ENCODE results near the gene MRPL10. TPM values are rescaled to one million over a fixed set of nuclear protein-coding genes. Genes with fewer than 3 reads are reported as not detected.

MRPL10 gene
- total and polyA plus RNA-seq, 8 donors = 7.8 to 85.2 (median 31.4) TPM

DNA sequence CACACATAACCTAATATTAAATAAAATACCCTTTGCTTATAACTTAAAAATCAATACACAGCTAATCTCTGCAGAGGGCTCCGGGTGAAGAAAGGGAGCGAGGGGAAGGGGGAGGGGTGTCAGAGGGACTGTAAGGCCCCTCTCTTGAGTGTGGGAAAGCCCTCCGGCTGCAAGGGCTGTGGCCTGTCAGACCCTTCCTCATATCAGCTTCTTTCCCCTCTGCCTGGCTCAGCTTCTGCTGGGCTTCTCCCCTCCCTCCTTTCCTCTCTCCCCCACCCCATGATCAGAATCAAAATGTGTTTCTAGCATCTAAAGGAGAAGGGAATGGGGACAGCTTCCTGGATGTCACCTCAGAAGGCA lies 14.4 kb upstream of the MRPL10 start:
- 73 to 79% (median 78%) methylated on average over 3 of the region's 3 CpGs for WGBS, 5 donors

DNA sequence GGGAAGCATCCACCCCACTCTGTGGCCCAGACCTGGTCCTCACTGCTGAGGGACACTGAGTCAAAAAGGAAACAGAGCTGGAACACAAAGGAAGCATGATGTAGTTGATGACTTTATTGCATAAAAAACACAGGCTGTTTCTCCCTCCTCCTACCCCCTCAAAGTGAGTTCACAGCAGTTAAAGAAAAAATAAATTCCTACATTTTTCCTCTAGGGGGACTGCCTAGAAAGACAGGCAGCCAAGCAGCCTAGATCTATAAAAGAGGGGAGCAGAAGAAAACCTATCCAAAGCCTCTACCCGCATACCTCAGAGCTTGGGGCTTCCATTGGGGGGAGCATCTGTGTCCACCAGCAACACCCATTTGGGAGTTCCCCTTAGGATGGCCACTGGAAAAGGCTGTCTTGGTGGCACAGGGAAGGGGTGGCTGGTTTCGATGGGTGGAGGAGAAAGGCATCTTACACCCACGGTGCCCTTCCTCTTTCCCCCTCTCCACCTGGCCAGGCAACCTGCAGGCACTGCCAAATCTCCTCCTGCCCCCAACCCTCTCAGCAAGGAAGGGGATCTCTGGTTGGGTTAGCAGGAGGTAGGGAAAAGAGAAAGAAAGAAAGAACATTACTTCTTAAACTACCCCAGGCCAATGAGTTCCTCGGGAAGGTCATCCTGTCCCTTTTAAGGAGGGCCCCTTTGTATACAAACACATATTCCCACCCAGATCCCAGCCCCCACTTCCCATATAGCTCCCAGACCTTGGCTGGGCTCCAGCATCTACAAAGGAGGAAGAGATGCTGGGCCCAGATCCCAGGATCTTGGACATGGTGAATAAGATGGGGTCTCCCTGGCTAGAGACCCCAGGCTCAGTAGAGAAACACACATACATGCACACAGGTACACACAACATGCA lies 13.7 kb upstream of the MRPL10 start:
- Histone ChIP-seq H3K9me3 (no peaks in the 10 kb centered on the region), H3K4me1 (peaks cover 24 to 47% (median 42%) of the 10 kb centered on the region in 4 donors), H3K36me3 (no peaks in the 10 kb centered on the region), H3K4me3 (no peak overlapping the region), H3K27ac (no peak overlapping the region), H3K27me3 (peaks cover 16 to 58% (median 51%) of the 10 kb centered on the region in 3 donors)
- DNase-seq = peak in 1 of 2 donors; percentile 35
- intact Hi-C loops (cut with DNase I; ENCODE audit: low total_unique reads) = loop anchor here (5.0 kb wide), 1 partner anchor 37 kb away; no protein-coding TSS in a partner anchor
- 55 to 72% (median 67%) methylated on average over 4 of the region's 4 CpGs for WGBS, 5 donors
- TF ChIP-seq, protein P1, sequence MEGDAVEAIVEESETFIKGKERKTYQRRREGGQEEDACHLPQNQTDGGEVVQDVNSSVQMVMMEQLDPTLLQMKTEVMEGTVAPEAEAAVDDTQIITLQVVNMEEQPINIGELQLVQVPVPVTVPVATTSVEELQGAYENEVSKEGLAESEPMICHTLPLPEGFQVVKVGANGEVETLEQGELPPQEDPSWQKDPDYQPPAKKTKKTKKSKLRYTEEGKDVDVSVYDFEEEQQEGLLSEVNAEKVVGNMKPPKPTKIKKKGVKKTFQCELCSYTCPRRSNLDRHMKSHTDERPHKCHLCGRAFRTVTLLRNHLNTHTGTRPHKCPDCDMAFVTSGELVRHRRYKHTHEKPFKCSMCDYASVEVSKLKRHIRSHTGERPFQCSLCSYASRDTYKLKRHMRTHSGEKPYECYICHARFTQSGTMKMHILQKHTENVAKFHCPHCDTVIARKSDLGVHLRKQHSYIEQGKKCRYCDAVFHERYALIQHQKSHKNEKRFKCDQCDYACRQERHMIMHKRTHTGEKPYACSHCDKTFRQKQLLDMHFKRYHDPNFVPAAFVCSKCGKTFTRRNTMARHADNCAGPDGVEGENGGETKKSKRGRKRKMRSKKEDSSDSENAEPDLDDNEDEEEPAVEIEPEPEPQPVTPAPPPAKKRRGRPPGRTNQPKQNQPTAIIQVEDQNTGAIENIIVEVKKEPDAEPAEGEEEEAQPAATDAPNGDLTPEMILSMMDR (IDR thresholded peaks at IDR 0.05) = no peak
- TF ChIP-seq POLR2A (IDR thresholded peaks at IDR 0.05) = no peak
- TF ChIP-seq POLR2AphosphoS5 (IDR thresholded peaks at IDR 0.05) = no peak
- no peak for TF ChIP-seq EP300 (IDR thresholded peaks at IDR 0.05)

More for the DNA sequence above, 14.4 kb upstream of the MRPL10 start:
- H3K27ac ChIP-seq = no peak overlapping the region
- H3K4me1 ChIP-seq = peaks cover 23 to 47% (median 41%) of the 10 kb centered on the region in 4 donors
- no peaks in the 10 kb centered on the region for H3K9me3 ChIP-seq
- no peaks in the 10 kb centered on the region for H3K36me3 ChIP-seq
- TF ChIP-seq EP300 (IDR thresholded peaks at IDR 0.05) (no peak), POLR2A (IDR thresholded peaks at IDR 0.05) (no peak), POLR2AphosphoS5 (IDR thresholded peaks at IDR 0.05) (no peak)
- TF ChIP-seq, protein P1 (IDR thresholded peaks at IDR 0.05) = no peak
- H3K4me3 ChIP-seq = no peak overlapping the region
- peaks cover 16 to 65% (median 57%) of the 10 kb centered on the region in 3 donors for H3K27me3 ChIP-seq
- no peak for DNase-seq
- intact Hi-C loops (cut with DNase I; ENCODE audit: low total_unique reads) = loop anchor here (5.0 kb wide), 1 partner anchor 37 kb away; no protein-coding TSS in a partner anchor

- peaks cover 32 to 54% (median 48%) of the 10 kb centered on the region in 4 donors for H3K4me1 ChIP-seq
- WGBS, 5 donors = 31 to 62% (median 37%) methylated on average over 5 of the region's 5 CpGs
- no peak overlapping the region for H3K4me3 ChIP-seq
- H3K36me3 ChIP-seq = peaks cover 0 to 1% (median 0%) of the 10 kb centered on the region in 4 donors
- intact Hi-C loops (cut with DNase I; ENCODE audit: low total_unique reads) = no loop called here
- DNase-seq = no peak
- TF ChIP-seq, protein P1 (IDR thresholded peaks at IDR 0.05) = no peak
- TF ChIP-seq EP300 (IDR thresholded peaks at IDR 0.05) (no peak), POLR2A (IDR thresholded peaks at IDR 0.05) (no peak), POLR2AphosphoS5 (IDR thresholded peaks at IDR 0.05) (no peak)
- H3K27me3 ChIP-seq = peaks cover 16 to 50% (median 44%) of the 10 kb centered on the region in 3 donors
- H3K27ac ChIP-seq = no peak overlapping the region
- no peaks in the 10 kb centered on the region for H3K9me3 ChIP-seq
These were observed 12.9 kb upstream of the MRPL10 start for GRCh38 chr17:47844227-47844626.

DNA sequence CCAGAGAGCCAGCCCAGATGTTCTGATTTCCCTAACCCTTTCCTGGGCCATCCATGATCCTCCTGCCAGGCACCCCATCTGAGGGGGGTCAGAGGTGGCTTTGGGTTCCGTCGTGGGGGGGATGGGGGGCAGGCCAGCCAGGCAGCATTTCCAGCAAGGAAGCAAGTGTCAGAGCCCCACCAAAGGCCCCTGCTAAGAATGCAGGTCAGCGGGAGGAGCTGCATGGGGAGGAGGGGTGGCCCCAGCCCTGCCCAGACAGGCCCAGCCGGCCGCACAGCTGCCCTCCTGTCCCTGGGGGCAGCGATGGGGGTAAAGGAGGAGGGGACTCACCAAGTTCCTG lies 12.0 kb upstream of the MRPL10 start:
- DNase-seq = peak in 1 of 2 donors; percentile 31
- H3K4me1 ChIP-seq = peaks cover 32 to 57% (median 50%) of the 10 kb centered on the region in 4 donors
- peaks cover 0 to 10% (median 6%) of the 10 kb centered on the region in 4 donors for H3K36me3 ChIP-seq
- peak overlapping the region in 1 of 5 donors; percentile 74 for H3K27ac ChIP-seq
- H3K27me3 ChIP-seq = peaks cover 14 to 41% (median 36%) of the 10 kb centered on the region in 3 donors
- no peak for TF ChIP-seq POLR2AphosphoS5 (IDR thresholded peaks at IDR 0.05)
- TF ChIP-seq, protein P1 (IDR thresholded peaks at IDR 0.05) = no peak
- no peak for TF ChIP-seq POLR2A (IDR thresholded peaks at IDR 0.05)
- 8 to 37% (median 23%) methylated on average over 4 to 6 of the region's 6 CpGs for WGBS, 5 donors
- intact Hi-C loops (cut with DNase I; ENCODE audit: low total_unique reads) = no loop called here
- no peak overlapping the region for H3K4me3 ChIP-seq
- H3K9me3 ChIP-seq = no peaks in the 10 kb centered on the region
